GM21526 (cell line): Measurements from ENCODE around the gene DEFB123.
"Not testable (repeated sequence)": the region's sequence is repeated elsewhere in the genome, so short reads cannot be mapped to it uniquely, and the experiment has no call there.

Source experiments
- ATAC-seq: cut with Tn5 transposase; IDR thresholded peaks from one replicate; pipeline ENCODE4 v1.9.1; 2021; ENCODE audit warnings: moderate library complexity; ENCODE audit not compliant: unreplicated experiment, low FRiP score

The DEFB123 gene, protein sequence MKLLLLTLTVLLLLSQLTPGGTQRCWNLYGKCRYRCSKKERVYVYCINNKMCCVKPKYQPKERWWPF

DNA sequence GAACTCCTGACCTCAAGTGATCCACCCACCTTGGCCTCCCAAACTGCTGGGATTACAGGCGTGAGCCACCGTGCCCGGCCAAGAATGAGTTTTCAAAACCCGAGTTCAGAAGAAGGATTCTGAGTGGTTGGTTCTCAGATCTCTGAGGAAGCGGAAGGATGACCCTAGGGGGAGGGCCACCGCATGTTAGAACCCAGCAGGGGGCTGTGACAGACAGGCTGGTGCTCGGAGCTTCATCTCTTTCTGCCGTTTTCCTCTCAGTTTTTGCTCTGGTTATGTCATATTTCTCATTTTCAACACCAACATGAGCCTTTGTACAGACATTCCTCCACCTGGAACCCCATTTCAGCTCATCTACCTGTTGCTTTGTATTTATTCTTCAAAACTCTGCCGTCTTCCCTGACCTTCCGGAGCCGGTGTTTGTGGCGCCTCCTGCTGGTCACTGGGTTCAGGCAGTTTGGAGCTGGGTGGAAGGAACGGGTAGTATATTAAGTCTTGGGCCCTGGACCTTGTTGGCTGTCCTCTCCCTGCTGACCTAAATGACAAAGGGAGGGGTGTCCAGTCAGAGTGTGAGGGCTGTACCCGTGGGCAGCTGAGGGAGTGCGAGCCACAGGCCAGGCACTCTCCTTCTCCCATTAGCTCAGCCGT, at the start of gene DEFB123:
DEFB123 (plus strand) TSS at position 621 of the 648 bp plus-strand sequence. CDS start 67 bp downstream, outside the sequence.
- ATAC-seq = no peak

DNA sequence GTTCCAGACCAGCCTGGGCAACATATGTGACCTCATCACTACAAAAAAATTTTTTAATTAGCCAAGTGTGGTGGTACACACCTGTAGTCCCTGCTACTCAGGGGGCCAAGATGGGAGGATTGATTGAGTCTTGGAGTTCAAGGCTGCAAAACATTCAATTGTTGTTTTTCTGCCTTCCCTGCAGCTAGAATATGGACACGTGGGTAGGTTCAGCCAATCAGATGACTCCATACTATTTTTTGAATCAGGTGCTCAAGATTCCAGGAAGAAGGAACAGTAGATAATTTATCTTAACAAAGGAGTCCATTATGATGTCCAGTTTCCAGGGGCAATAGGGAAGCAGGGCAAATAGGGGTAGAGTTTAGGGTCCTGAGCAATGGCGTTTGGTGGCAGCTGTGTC, 47.6 kb upstream of the DEFB123 start:
- ATAC-seq = no peak

DNA sequence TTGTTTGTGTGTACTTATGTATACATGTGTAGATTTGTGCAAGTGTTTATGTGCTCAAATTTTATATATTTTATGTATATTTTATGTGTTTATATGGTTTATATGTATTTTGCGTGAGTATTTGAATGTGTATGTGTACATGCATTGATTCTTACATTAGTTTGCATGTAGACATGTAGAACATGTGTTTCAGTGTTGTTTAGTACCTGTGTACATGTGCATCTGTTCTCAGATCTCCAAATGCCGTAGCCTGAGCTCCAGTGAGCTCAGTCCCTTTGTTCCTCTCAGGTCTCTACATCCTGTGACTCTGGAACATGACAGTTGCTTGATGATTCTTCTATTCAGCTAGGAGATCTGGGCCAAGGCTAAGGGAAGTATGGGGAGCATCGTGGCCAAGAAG, 45.5 kb upstream of the DEFB123 start:
- ATAC-seq = no peak

DNA sequence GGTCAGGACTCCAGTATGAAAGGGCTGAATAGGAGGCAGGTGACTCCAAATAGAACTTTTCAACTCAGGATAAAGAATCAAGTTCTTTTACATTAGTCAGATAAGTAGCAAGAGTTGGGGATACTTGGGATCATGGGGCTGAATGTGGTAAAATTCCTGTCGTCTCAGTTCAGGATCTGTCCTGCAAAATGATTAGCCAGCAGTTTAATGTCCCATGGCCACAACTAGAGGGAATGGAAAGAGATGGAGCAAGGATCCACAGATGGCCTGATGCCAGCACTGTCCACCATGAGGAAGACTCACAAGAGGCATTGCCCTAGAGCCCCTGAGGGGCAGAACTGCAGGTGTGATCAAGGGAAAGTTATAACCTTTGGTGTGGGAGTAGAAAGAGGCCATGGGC, 36.5 kb upstream of the DEFB123 start:
- no peak for ATAC-seq

DNA sequence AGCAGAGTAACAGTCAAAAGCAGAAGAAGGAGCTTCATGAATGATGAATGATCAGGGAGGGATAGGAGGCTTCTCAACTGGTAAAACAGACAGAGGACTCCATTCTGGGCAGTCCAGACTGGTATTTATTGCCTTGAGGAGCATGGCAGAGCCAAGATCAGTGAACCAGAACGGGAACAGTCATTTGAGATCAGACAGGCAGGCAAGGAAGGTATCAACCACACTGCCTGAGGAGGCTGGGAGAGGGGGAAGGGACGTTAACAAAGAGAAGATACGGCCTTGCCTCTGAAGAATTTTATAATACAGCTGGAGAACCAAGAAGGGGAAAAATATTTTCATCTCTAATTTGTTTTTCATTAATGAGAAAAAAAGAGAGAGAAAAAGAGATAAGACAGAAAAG, 34.3 kb upstream of the DEFB123 start, which contains the start of gene DEFB121:
DEFB121 (minus strand) TSS at position 101 of the 400 bp plus-strand sequence; CDS start at position 38, 63 bp downstream.
- no peak for ATAC-seq

DNA sequence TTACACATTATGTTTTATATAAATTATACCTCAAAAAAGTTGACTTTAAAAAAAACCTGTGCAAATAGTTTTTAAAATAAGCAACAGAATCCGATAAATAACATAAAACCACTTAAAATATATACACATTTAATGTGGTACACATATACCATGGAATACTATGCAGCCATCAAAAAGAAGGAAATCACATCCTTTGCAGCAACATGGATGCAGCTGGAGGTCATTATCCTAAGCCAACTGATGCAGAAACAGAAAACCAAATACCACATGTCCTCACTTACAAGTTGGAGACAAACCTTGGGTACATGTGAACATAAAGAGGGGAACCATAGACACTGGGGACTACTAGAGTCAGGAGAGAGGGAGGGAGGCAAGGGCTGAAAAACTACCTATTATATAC, 30.4 kb upstream of the DEFB123 start:
- ATAC-seq = no peak

DNA sequence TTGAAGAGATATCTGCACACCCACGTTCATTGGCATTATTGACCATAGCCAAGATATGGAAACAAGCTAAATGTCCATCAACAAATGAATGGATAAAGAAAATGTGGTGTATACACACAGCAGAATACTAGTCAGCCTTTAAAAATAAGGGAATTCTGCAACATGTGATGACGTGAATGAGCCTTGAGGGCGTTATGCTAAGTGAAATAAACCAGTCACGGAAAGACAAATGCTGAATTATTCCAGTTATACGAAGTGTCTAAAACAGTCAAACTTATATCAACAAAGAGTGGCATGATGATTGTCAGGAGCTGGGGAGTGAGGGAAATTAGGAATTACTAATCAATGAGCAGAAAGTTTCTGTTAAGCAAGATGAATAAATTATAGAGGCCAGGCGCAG, 26.1 kb upstream of the DEFB123 start:
- no peak for ATAC-seq

DNA sequence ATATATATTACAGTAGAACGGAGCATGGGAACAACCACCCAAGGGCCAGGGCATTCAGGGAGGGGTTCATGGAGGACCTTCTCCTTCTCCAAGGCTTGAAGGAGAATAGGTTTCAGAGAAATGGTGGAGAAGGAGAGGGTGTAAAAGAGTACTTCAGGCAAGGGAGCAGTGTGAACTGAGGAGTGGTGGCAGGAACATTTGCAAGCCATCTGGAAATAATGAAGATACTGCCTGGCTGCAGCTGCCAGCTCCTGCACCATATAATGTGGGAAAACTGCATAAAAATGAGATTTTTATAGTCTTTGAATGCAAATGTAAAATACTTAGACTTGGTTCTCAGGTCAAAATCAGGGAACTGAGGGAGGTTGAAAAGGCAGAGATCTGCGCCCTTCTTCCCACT, 24.8 kb upstream of the DEFB123 start:
- no peak for ATAC-seq

DNA sequence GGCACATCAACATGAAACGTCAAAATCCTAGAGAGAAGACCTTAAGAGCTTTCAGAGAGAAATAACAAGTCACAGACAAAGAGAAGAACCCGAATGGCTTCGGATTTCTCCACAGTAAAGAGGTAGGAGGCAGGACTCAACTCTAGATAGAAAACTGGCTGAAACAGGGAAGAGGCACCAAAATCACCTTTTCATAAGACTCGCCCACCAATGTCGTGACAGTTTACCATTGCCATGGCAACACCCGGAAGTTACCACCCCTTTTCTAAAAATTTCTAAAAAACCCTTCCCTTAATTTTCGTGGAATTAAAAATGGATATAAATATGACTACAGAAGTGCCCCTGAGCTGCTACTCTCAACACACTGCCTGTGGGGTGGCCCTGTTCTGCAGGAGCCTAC, 22.1 kb upstream of the DEFB123 start:
- no peak for ATAC-seq

DNA sequence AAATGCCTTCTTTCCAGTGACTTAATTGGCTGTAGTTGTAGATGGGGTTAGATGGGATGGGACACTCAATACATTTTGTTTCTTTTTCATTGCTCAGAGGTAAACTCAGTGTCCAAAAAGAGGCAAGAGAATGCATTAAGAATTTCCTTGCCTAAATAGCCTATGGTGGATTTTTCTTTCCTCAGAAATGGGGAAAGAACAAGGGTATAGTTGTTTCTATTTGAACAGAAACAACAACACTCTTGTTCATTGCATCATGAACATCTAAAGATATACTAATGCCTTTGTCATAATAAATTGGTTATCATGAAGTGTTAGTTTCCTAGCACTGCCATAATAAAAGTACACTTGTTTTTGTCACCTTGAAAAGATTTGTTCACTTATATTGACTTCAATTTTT, 14.6 kb upstream of the DEFB123 start:
- ATAC-seq = no peak

DNA sequence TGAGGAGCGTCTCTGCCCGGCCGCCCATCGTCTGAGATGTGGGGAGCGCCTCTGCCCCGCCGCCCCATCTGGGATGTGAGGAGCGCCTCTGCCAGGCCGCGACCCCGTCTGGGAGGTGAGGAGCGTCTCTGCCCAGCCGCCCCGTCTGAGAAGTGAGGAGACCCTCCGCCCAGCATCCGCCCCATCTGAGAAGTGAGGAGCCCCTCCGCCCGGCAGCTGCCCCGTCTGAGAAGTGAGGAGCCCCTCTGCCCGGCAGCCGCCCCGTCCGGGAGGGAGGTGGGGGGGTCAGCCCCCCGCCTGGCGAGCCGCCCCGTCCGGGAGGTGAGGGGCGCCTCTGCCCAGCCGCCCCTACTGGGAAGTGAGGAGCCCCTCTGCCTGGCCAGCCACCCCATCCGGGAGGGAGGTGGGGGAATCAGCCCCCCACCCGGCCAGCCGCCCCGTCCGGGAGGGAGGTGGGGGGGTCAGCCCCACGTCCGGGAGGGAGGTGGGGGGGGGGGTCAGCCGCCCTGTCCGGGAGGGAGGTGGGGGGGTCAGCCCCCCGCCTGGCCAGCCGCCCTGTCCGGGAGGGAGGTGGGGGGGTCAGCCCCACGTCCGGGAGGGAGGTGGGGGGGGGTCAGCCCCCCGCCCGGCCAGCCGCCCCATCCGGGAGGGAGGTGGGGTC, 13.4 kb upstream of the DEFB123 start:
- not testable (repeated sequence) for ATAC-seq

DNA sequence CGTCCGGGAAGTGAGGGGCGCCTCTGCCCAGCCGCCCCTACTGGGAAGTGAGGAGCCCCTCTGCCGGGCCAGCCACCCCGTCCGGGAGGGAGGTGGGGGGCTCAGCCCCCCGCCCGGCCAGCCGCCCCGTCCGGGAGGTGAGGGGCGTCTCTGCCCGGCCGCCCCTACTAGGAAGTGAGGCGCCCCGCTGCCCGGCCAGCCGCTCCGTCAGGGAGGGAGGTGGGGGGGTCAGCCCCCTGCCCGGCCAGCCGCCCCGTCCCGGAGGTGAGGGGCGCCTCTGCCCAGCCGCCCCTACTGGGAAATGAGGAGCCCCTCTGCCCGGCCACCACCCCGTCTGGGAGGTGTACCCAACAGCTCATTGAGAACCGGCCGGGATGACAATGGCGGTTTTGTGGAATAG, 12.9 kb upstream of the DEFB123 start:
- not testable (repeated sequence) for ATAC-seq

DNA sequence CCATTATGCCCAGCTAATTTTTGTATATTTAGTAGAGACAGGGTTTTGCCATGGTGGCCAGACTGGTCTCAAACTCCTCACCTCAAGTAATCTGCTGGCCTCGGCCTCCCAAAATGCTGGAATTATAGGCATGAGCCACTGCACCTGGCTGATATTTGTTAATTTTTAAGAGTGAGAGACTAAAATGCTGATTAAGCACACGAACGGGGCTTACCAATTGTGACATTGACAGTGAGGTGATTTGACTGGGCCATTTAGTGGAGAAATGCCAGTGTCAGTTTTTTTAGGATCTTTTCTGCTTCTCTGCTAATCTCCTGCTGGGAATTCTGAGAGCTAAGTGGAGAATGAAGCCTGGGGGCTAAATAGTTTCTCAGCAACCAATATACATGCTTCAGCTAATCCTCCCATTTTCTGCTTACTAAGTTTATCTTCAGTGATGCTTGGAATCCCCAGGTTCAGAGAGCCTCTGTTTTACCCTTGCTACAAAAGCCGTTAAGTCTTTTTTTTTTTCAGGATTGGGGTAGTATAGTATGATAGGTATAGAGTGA, 9.8 kb upstream of the DEFB123 start:
- ATAC-seq = no peak

DNA sequence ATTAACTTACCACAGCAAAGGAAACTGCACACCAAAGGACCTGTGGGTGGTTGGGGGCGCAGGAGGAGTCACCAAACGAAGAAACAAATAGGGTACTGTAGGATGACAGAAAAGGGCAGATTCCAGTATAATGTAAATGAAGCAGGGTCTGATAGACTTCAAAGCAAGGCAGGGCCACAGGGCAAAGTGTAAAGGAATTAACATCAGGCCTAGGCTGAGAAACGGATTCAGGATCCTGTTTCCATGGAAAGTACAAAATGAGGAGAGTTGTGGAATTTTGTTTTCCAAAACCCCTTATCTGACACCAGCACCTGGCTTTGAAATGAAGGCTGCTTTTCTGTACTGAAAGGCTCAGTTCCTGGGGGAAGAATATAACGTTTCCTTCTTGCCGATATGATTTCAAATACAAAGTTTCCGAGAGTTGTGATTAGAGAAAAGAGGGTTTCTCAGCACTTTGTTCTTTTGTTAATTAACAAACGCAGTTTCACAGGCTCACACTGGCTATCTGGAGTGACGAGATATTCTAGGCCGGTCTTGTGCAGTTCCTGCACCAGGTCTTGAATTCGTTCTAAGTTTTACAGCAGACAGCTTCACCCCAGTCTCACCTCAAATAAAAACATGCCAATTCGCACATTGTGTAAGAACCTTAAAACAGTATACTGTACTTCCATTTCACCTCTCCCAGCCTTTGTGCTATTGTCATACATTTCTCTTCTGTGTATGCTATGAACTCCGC, 5.8 kb downstream of the DEFB123 start:
- no peak for ATAC-seq

DNA sequence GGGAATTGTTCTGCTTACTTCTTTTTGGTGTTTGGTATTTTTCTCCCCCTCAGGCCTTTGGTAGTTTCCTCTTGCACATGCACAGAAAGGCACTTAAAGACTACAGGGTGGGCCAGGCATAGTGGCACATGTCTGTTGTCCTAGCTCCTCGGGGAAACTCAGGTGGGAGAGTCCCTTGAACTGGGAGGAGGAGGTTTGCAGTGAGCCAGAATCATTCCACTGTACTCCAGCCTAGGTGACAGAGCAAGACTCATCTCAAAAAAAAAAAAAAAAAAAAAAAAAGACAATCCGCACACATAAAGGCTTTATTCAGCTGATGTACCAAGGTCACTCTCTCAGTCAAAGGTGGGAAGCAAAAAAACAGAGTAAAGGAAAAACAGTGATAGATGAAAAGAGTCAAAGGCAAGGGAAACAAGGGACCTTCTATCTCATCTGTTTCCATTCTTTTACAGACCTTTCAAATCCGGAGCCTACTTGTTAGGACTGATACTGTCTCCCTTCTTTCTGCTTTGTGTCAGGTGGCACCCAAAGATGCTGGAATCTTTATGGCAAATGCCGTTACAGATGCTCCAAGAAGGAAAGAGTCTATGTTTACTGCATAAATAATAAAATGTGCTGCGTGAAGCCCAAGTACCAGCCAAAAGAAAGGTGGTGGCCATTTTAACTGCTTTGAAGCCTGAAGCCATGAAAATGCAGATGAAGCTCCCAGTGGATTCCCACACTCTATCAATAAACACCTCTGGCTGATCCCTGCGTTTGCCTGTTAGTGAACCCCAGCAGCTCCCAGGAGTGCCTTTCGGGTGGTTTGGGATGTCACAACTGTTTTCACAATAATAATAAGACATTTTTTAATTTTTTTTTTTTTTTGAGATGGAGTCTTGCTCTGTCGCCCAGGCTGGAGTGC, 9.3 kb downstream of the DEFB123 start:
- ATAC-seq = no peak

DNA sequence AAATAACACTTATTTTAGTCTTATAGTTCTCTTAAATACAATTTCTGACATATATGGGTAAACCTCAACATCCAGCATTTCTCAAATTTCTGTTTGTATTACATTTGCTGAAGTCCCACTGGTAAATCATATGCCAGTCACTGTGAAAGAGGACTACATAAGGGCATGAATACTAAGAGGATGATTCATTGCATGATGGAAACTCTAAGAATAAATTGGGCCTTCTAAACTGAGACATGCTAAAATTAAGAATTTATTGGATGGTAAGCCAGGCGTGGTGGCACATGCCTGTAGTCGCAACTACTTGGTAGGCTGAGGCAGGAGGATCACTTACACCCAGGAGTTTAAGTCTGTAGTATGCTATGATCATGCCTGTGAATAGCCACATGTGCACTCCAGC, 12.1 kb downstream of the DEFB123 start:
- no peak for ATAC-seq

DNA sequence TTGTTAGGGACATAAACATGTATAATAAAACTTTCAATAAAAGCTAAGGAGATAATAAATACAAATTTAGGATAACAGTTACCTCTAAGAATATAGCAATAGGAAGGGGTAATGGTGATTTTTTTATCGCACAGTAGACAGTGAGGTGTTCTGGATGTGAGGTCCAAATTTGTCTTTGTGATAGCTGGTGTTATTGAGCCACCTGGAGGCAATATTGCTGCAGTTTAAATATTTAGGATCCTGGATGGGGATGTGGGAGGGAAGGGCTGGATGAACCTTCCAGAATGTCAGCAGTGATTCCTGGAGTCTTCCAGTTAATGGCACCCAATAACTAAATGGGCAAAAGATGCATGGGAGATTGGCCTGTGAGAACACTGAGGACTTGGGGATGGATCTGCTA, 13.9 kb downstream of the DEFB123 start:
- ATAC-seq = no peak

DNA sequence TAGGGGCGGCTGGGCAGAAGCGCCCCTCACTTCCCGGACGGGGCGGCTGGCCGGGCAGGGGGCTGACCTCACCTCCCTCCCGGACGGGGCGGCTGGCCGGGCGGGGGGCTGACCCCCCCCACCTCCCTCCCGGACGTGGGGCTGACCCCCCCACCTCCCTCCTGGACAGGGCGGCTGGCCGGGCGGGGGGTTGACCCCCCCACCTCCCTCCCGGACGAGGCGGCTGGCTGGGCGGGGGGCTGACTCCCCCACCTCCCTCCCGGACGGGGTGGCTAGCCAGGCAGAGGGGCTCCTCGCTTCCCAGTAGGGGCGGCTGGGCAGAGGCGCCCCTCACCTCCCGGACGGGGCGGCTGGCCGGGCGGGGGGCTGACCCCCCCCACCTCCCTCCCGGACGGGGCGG, 30.5 kb downstream of the DEFB123 start:
- ATAC-seq = not testable (repeated sequence)

DNA sequence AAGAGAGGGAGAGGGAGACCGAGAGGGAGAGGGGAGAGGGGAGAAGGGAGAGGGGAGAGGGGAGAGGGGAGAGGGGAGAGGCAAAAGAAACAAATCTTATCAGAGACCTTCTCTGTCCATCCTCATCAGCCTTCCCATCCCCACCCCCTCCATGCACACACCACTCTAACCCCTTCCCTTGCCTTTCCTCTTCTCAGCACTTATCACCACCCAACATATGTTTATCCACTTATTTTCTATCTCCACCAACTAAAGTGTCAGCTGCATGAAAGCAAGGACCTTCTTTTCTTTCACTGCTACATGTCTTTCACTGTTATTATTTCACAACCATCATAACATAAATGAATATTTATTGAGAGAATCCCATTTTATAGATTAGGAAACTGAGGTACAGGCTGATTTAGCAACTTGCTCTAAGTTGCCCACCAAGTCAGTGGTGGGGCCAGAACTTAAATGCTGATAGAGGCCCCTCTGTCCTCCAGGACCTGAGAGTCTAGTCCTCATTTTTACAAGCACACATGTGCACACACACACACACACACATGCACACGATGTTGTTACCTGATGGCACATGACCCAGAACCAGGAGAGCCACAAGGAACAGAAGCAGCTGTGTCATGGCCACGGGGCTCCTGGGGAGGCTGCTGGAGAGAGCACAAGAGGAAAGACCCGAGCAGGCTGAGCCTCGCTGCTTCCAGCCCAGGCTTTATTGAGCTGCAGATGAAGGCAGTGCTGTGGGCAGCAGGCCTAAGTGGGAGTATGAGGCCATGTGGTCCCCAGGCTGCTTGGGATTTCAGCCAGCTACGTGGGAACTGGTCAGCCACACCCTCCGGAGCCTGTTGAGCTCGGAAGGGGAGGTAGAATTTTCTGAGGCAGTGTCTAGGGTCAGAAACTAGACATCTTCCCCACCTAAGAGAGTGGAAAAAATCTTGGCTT, 32.2 kb downstream of the DEFB123 start:
- ATAC-seq = no peak
